OCI-LY7 (cell line): ENCODE results near the gene SLC25A25. TPM values are rescaled to one million over a fixed set of nuclear protein-coding genes. Genes with fewer than 3 reads are reported as not detected.

ENCODE experiments used
- BruUV-seq: library from RNA; stranded (reverse); fragments of 400-500 nt; replicated peaks from 2 replicates; lab custom pipeline; 2021; lab: Mats Ljungman, UMichigan
- CTCF ChIA-PET: fragments of 300-600 bp; sonication (Branson Sonifier 250); formaldehyde crosslinking; loops from one replicate; lab custom pipeline; 2022; ENCODE audit warnings: antibody characterized with exemption; ENCODE audit not compliant: unreplicated experiment; lab: Charles Lee
- POLR2A ChIA-PET: fragments of 300-600 bp; sonication (Branson Sonifier 250); formaldehyde crosslinking; loops from one replicate; lab custom pipeline; 2022; ENCODE audit warnings: antibody characterized with exemption; lab: Charles Lee
- DNase-seq: peaks from one replicate; pipeline ENCODE4 v3.0.0-alpha.2; 2015; ENCODE audit warnings: low spot score
- H2AFZ ChIP-seq: fragments of 200-600 bp; sonication (generic), shearing (Covaris generic); 2 replicates; pipeline ENCODE4 v1.6.1; 2014; ENCODE audit warnings: mild to moderate bottlenecking, antibody characterized with exemption, low read length, moderate library complexity
- H3K27ac ChIP-seq: fragments of 200-600 bp; sonication (generic); 2 replicates; pipeline ENCODE4 v1.5.1; 2014; ENCODE audit warnings: mixed run types, low read depth, mild to moderate bottlenecking, moderate library complexity, low read length, inconsistent platforms; ENCODE audit not compliant: poor library complexity, severe bottlenecking
- H3K36me3 ChIP-seq: fragments of 200-600 bp; sonication (generic); 2 replicates; pipeline ENCODE4 v1.6.1; 2014; ENCODE audit warnings: mild to moderate bottlenecking, antibody characterized with exemption, low read length, moderate library complexity, mixed read lengths; ENCODE audit not compliant: insufficient read depth
- H3K4me1 ChIP-seq: fragments of 200-600 bp; sonication (generic); 2 replicates; pipeline ENCODE4 v1.5.1; 2014; ENCODE audit warnings: mild to moderate bottlenecking, low read length; ENCODE audit not compliant: insufficient read depth, poor library complexity, severe bottlenecking
- H3K4me2 ChIP-seq: fragments of 200-600 bp; sonication (generic); 2 replicates; pipeline ENCODE4 v1.6.1; 2014; ENCODE audit warnings: mild to moderate bottlenecking, low read length
- H3K4me3 ChIP-seq: fragments of 200-600 bp; sonication (generic); 2 replicates; pipeline ENCODE4 v1.5.1; 2014; ENCODE audit warnings: mild to moderate bottlenecking, low read depth, low read length; ENCODE audit not compliant: poor library complexity, severe bottlenecking
- H3K79me2 ChIP-seq: fragments of 200-600 bp; sonication (generic); 2 replicates; pipeline ENCODE4 v1.6.1; 2016; ENCODE audit warnings: low read depth, mild to moderate bottlenecking, low read length, moderate library complexity, mixed read lengths; ENCODE audit not compliant: insufficient read depth
- H3K9me2 ChIP-seq: fragments of 200-600 bp; sonication (generic); 2 replicates; pipeline ENCODE4 v1.6.1; 2016; ENCODE audit warnings: mild to moderate bottlenecking, low read length, mixed read lengths; ENCODE audit not compliant: insufficient read depth
- H3K9me3 ChIP-seq: fragments of 200-600 bp; sonication (generic); 2 replicates; pipeline ENCODE4 v1.6.1; 2014; ENCODE audit warnings: mild to moderate bottlenecking, mixed run types, low read length, mixed read lengths
- H4K20me1 ChIP-seq: fragments of 200-600 bp; sonication (generic); 2 replicates; pipeline ENCODE4 v1.6.1; 2014; ENCODE audit warnings: mild to moderate bottlenecking, antibody characterized with exemption, low read length, moderate library complexity, mixed read lengths; ENCODE audit not compliant: insufficient read depth
- EZH2phosphoT487 ChIP-seq: fragments of 200-600 bp; sonication (generic); IDR thresholded peaks from 2 replicates; pipeline ENCODE4 v1.6.1; 2018; ENCODE audit warnings: low read depth, borderline replicate concordance, mild to moderate bottlenecking, mixed run types, antibody characterized with exemption, low read length, moderate library complexity, mixed read lengths
- intact Hi-C: fragments of 100-400 bp; cut with micrococcal nuclease; formaldehyde crosslinking; loops from one replicate; pipeline ENCODE4 v1.10.0; 2022; ENCODE audit not compliant: unreplicated experiment
- total RNA-seq, 2 experiments: library from RNA; depleted of rRNA in 1 of 2; stranded (reverse); fragments of >200 nt in 1 of 2; shearing (Covaris generic) in 1 of 2; gene quantifications; 2 replicates each; pipeline ENCODE4 v1.2.3, GENCODE V29; 2014 to 2022
- TF ChIP-seq, protein P1 (sequence below): fragments of 200-600 bp; sonication (generic); conservative IDR thresholded peaks from 2 replicates; pipeline ENCODE4 v1.5.1; 2014; ENCODE audit warnings: mild to moderate bottlenecking, antibody characterized with exemption, low read length, moderate library complexity, mixed read lengths

SLC25A25 gene
- total RNA-seq, 2 experiments from 2014 or later = 17.6 to 21.4 TPM

DNA sequence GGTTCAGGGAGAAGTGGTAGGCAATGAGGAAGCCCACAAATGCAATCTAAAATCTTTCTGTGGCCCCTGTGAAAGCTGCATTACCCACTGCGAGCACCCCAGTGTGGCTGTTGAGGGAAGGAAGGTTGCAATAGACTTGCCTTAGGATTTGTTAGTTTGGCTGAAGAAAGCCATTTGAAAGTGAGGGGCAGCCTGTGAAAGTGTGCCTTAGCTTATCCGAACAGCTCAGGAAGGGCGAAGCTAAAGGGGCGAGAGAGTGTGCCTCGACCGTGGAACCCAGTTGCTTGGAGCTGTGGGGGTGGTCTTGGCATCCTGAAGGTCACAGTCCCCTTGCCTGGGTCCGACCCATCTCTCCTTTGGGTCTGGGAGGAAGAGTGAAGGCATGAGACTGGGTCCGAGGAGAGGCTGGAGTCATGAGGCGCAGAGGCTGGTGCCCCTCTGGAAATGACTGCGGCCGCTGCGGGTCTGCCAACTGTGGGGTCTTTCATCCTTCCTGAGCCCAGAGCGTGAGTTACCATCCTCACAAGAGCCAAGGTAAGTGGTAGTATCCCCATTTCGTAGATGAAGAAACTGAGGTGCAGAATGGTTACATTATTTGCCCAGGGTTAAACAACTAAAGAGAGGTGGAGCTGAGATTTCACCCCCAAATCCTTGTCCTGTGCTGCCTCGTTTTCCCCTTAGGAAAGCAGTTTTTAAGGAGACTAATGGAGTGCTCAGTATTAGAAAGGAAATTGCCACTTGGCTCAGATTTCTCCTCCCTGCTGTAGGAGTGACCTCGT is 24.4 kb downstream of the SLC25A25 start:
- Histone ChIP-seq H3K9me3 (no peaks in the 10 kb centered on the region), H3K27ac (no peak overlapping the region), H3K4me3 (no peak overlapping the region), H3K9me2 (no peaks in the 10 kb centered on the region), H2AFZ (no peak overlapping the region), H3K4me2 (no peak overlapping the region), H3K36me3 (peaks cover 48% of the 10 kb centered on the region), H4K20me1 (peaks cover 5% of the 10 kb centered on the region), H3K4me1 (peaks cover 23% of the 10 kb centered on the region), H3K79me2 (peaks cover 74% of the 10 kb centered on the region)
- CTCF ChIA-PET = interaction anchor here (0.7 kb wide), 1 partner anchor 149 kb away, joined by 3 read pairs; no protein-coding TSS in a partner anchor
- no peak for DNase-seq
- TF ChIP-seq EZH2phosphoT487 = no peak
- TF ChIP-seq, protein P1, sequence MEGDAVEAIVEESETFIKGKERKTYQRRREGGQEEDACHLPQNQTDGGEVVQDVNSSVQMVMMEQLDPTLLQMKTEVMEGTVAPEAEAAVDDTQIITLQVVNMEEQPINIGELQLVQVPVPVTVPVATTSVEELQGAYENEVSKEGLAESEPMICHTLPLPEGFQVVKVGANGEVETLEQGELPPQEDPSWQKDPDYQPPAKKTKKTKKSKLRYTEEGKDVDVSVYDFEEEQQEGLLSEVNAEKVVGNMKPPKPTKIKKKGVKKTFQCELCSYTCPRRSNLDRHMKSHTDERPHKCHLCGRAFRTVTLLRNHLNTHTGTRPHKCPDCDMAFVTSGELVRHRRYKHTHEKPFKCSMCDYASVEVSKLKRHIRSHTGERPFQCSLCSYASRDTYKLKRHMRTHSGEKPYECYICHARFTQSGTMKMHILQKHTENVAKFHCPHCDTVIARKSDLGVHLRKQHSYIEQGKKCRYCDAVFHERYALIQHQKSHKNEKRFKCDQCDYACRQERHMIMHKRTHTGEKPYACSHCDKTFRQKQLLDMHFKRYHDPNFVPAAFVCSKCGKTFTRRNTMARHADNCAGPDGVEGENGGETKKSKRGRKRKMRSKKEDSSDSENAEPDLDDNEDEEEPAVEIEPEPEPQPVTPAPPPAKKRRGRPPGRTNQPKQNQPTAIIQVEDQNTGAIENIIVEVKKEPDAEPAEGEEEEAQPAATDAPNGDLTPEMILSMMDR = no peak
- POLR2A ChIA-PET = interaction anchor here (0.6 to 1.2 kb wide), 3 partner anchors 20 to 64 kb away, joined by 3 to 4 read pairs (median 3); no protein-coding TSS in a partner anchor
- BruUV-seq = no TSS peak
- intact Hi-C loops = no loop called here

DNA sequence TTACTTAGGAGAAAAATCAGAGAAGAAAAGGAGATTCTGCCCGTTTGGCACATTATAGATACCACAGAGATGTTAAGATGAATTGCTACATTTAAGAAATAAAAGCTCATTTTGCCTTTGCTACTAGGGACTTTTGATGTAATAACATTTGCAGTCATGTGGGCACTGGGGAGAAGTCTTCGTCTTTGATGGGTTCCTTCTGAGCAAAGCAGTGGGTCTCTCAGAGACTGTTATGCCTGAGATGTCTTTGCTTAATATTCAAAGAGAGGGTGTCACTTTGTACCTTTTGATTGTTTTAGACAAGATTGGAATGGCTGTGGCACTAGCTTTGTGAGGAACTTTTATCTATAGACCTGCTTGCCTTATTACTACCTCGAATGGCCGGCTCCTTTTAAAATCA is 25.0 kb downstream of the SLC25A25 start:
- TF ChIP-seq, protein P1 = no peak
- TF ChIP-seq EZH2phosphoT487 = no peak
- Histone ChIP-seq H4K20me1 (peaks cover 5% of the 10 kb centered on the region), H3K9me3 (no peaks in the 10 kb centered on the region), H3K27ac (peak overlapping the region; percentile 18), H2AFZ (no peak overlapping the region), H3K4me3 (no peak overlapping the region), H3K4me2 (no peak overlapping the region), H3K36me3 (peaks cover 42% of the 10 kb centered on the region), H3K4me1 (peaks cover 23% of the 10 kb centered on the region), H3K9me2 (no peaks in the 10 kb centered on the region), H3K79me2 (peaks cover 69% of the 10 kb centered on the region)
- no peak for DNase-seq
- CTCF ChIA-PET = no interaction called here
- BruUV-seq = no TSS peak
- POLR2A ChIA-PET = interaction anchor here (0.6 to 1.2 kb wide), 4 partner anchors 13 to 64 kb away, joined by 3 to 4 read pairs (median 4); no protein-coding TSS in a partner anchor
- intact Hi-C loops = no loop called here
